K562 (cell line): ENCODE results near the gene TENT4A. TPM values are rescaled to one million over a fixed set of nuclear protein-coding genes. Genes with fewer than 3 reads are reported as not detected.

ENCODE experiments used
- ARID2 ChIP-seq: fragments of 450-650 bp; IDR thresholded peaks from 2 replicates; pipeline ENCODE4 v1.6.1; 2017; ENCODE audit warnings: antibody characterized with exemption, mild to moderate bottlenecking
- CCAR2 ChIP-seq: fragments of 200-400 bp; formaldehyde crosslinking; IDR thresholded peaks from 2 replicates; pipeline ENCODE4 v1.6.1; 2017; ENCODE audit warnings: mild to moderate bottlenecking, low read depth, low read length
- CTCF ChIP-seq, 3 experiments: IDR thresholded peaks in 2 of 3; conservative IDR thresholded peaks in 1 of 3; 2 replicates each; pipeline ENCODE4 v1.5.1; 2011 to 2012; ENCODE audit warnings: low read length in 3 of 3, mild to moderate bottlenecking in 3 of 3, control low read depth in 2 of 3, improper control_type of control experiment in 1 of 3, inconsistent platforms in 1 of 3, low read depth in 1 of 3, mixed read lengths in 1 of 3, moderate library complexity in 1 of 3; ENCODE audit not compliant: insufficient read depth in 2 of 3
- DEAF1 ChIP-seq: fragments of 450-650 bp; formaldehyde crosslinking; IDR thresholded peaks from 2 replicates; pipeline ENCODE4 v1.4.0; 2020; ENCODE audit warnings: mild to moderate bottlenecking, moderate library complexity
- REST ChIP-seq, 2 experiments: fragments of 450-650 bp; formaldehyde crosslinking in 1 of 2; IDR thresholded peaks; 2 replicates each; pipeline versions ENCODE4 v1.4.0 to v1.6.1; 2014 to 2020; ENCODE audit warnings: mild to moderate bottlenecking in 2 of 2, borderline replicate concordance in 1 of 2, low read depth in 1 of 2
- ZNF239 ChIP-seq: fragments of 250-450 bp; sonication (Bioruptor Pico); IDR thresholded peaks from 2 replicates; pipeline ENCODE4 v1.4.0; 2020; ENCODE audit warnings: mild to moderate bottlenecking
- ZNF324 ChIP-seq: fragments of 250-450 bp; sonication (Bioruptor Pico); IDR thresholded peaks from 2 replicates; pipeline ENCODE4 v1.4.0; 2020; ENCODE audit warnings: mild to moderate bottlenecking
- ZNF41 ChIP-seq: fragments of 250-450 bp; sonication (Bioruptor Pico); conservative IDR thresholded peaks from 2 replicates; pipeline ENCODE4 v1.4.0; 2020; ENCODE audit warnings: mild to moderate bottlenecking
- polyA plus RNA-seq, 8 experiments: library from polyadenylated mRNA; depleted of rRNA in 4 of 8; stranded (reverse) in 5 of 8; unstranded in 3 of 8; fragments of >200 nt; fragmentation: Nextera tagmentation in 2 of 8; fragmentation: Illumina TruSeq in 1 of 8; extraction: Ambion mirVana in 2 of 8; extraction: Trizol in 1 of 8; gene quantifications; 2 replicates each; pipeline versions ENCODE4 v1.2.1 to v1.2.3, GENCODE V29; 2011 to 2014; ENCODE audit warnings: inconsistent platforms in 1 of 8, missing spikeins in 1 of 8
- total RNA-seq, 7 experiments: library from RNA; depleted of rRNA in 6 of 7; stranded (reverse); fragments of >200 nt in 6 of 7; fragmentation: Illumina TruSeq in 2 of 7; extraction: Trizol in 2 of 7; gene quantifications; 2 replicates each; pipeline versions ENCODE4 v1.2.1 to v1.2.3, GENCODE V29; 2011 to 2021; ENCODE audit warnings: low replicate concordance in 1 of 7

TENT4A gene
- total and polyA plus RNA-seq, 9 of the 15 experiments (the other 6 are each of a cell fraction or from before 2014, with no cell fraction given), result 1.3 to 27.3 (median 13.0) TPM

DNA sequence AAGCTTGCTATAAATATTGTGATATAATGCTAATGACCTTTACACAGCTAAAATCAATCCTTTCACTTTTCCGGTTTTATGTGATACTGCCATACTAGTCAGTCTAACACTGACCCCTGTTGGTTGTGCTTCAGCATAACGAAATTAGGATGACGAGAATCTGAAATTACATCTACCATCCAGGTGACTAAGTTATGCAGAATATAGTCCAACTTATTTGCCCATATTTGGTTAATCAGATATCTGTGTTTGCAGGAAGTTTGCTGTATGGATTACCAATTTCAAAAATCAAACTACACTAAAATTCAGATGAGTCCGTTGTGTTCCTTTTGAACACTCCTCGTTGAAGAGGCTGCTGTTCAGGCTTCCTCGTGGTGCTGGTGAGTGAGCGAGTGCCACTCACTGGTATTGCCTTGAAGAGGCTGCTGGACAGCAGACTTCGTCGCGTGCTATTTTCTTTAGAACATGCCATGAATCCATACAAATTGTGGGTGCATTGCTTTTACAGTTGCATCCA is 32.5 kb downstream of the TENT4A start (continued):
- TF ChIP-seq REST (IDR thresholded peaks at IDR 0.05; ENCODE audit: borderline replicate concordance) (peak; percentile 60; the same call in 1 of the 2 replicates), REST (CRISPR knock-in tag; IDR thresholded peaks at IDR 0.05; ENCODE audit: low read depth) (no peak), DEAF1 (0 out of 2 replicates have a peak, but pooled peaks have one; percentile 50), CTCF (IDR thresholded peaks at IDR 0.05 in 2 of 3, conservative IDR thresholded peaks at IDR 0.05 in 1 of 3; ENCODE audit: insufficient read depth in 2 of 3, low read depth in 1 of 3, low read length in 3 of 3) (peak; percentile 51 to 79 (median 74); a peak in 5 of 6 replicates), ZNF239 (CRISPR knock-in tag) (no peak), ARID2 (no peak), ZNF324 (CRISPR knock-in tag) (no peak), CCAR2 (no peak), ZNF41 (no peak)
- TF ChIP-seq, all 486 proteins: peak for 6
